GM23338 (cell line): ENCODE measurements around the gene KLHL36. TPM values are rescaled to one million over a fixed set of nuclear protein-coding genes. Genes with fewer than 3 reads are reported as not detected.

ENCODE experiments used
- ATAC-seq: fragments of 200-7000 bp; cut with Tn5 transposase; 3 replicates; pipeline ENCODE4 v1.9.1; 2020
- DNase-seq: peaks from one replicate; pipeline ENCODE4 v3.0.0-alpha.2; 2015; ENCODE audit warnings: low spot score
- H2AFZ ChIP-seq: fragments of 200-600 bp; sonication (generic); 2 replicates; pipeline ENCODE4 v1.8.0; 2016; ENCODE audit warnings: antibody characterized with exemption, mild to moderate bottlenecking, moderate library complexity
- H3F3A ChIP-seq: fragments of 200-600 bp; sonication (generic); replicated peaks from 2 replicates; pipeline ENCODE4 v1.8.0; 2017; ENCODE audit warnings: antibody characterized with exemption, mixed run types, low read depth
- H3K27ac ChIP-seq: fragments of 200-600 bp; sonication (generic); 2 replicates; pipeline ENCODE4 v1.6.1; 2016; ENCODE audit warnings: low read depth
- H3K27me3 ChIP-seq: fragments of 200-600 bp; sonication (generic); 2 replicates; pipeline ENCODE4 v1.8.0; 2016; ENCODE audit warnings: mild to moderate bottlenecking, mixed run types, moderate library complexity; ENCODE audit not compliant: insufficient read depth
- H3K36me3 ChIP-seq: fragments of 200-600 bp; sonication (generic); 2 replicates; pipeline ENCODE4 v1.8.0; 2016; ENCODE audit warnings: mild to moderate bottlenecking; ENCODE audit not compliant: insufficient read depth
- H3K4me1 ChIP-seq: fragments of 200-600 bp; sonication (generic); 2 replicates; pipeline ENCODE4 v1.8.0; 2016; ENCODE audit warnings: mild to moderate bottlenecking, moderate library complexity; ENCODE audit not compliant: insufficient read depth
- H3K4me2 ChIP-seq: fragments of 200-600 bp; sonication (generic); 2 replicates; pipeline ENCODE4 v1.7.1; 2017; ENCODE audit warnings: mixed run types
- H3K4me3 ChIP-seq: fragments of 200-600 bp; sonication (generic); 2 replicates; pipeline ENCODE4 v1.6.1; 2016; ENCODE audit warnings: mixed run types
- H3K79me2 ChIP-seq: fragments of 200-600 bp; sonication (generic); replicated peaks from 2 replicates; pipeline ENCODE4 v1.8.0; 2017; ENCODE audit warnings: mild to moderate bottlenecking; ENCODE audit not compliant: insufficient read depth
- H3K9me2 ChIP-seq: fragments of 200-600 bp; sonication (generic); 2 replicates; pipeline ENCODE4 v1.8.0; 2017; ENCODE audit not compliant: insufficient read depth
- H4K20me1 ChIP-seq: fragments of 200-600 bp; sonication (generic); replicated peaks from 2 replicates; pipeline ENCODE4 v1.8.0; 2017; ENCODE audit warnings: mild to moderate bottlenecking; ENCODE audit not compliant: insufficient read depth
- H3K27ac Mint-ChIP-seq: 2 replicates; pipeline ENCODE4 v1.8.0; 2020; ENCODE audit warnings: inconsistent platforms, mild to moderate bottlenecking, moderate library complexity, mixed read lengths
- H3K27me3 Mint-ChIP-seq: 3 replicates; pipeline ENCODE4 v1.8.0; 2022; ENCODE audit warnings: low read depth, mild to moderate bottlenecking, moderate library complexity, mixed read lengths, inconsistent platforms; ENCODE audit not compliant: insufficient read depth, poor library complexity
- H3K36me3 Mint-ChIP-seq: 3 replicates; pipeline ENCODE4 v1.8.0; 2021; ENCODE audit warnings: low read depth, mild to moderate bottlenecking, inconsistent platforms, moderate library complexity, mixed read lengths
- H3K4me1 Mint-ChIP-seq: 3 replicates; pipeline ENCODE4 v1.8.0; 2020; ENCODE audit warnings: mild to moderate bottlenecking, inconsistent platforms, mixed read lengths
- H3K4me3 Mint-ChIP-seq: 3 replicates; pipeline ENCODE4 v1.8.0; 2021; ENCODE audit warnings: moderate library complexity, mild to moderate bottlenecking, inconsistent platforms, mixed read lengths
- H3K9me3 Mint-ChIP-seq: 3 replicates; pipeline ENCODE4 v1.8.0; 2020; ENCODE audit warnings: moderate library complexity, mild to moderate bottlenecking, inconsistent platforms, mixed read lengths
- CREB1 ChIP-seq: fragments of 250-450 bp; sonication (Bioruptor Pico); IDR thresholded peaks from 2 replicates; pipeline ENCODE4 v1.5.0; 2020; ENCODE audit warnings: low read depth, mild to moderate bottlenecking, moderate library complexity
- EZH2 ChIP-seq: fragments of 200-600 bp; sonication (generic); IDR thresholded peaks from one replicate; pipeline ENCODE4 v1.8.0; 2017; ENCODE audit warnings: antibody characterized with exemption, mild to moderate bottlenecking, low read depth; ENCODE audit not compliant: unreplicated experiment
- EZH2phosphoT487 ChIP-seq: fragments of 200-600 bp; sonication (generic); IDR thresholded peaks from one replicate; pipeline ENCODE4 v1.8.1; 2018; ENCODE audit warnings: antibody characterized with exemption; ENCODE audit not compliant: unreplicated experiment
- JUNB ChIP-seq: IDR thresholded peaks from one replicate; pipeline ENCODE4 v1.6.1; 2016; ENCODE audit warnings: antibody characterized with exemption; ENCODE audit not compliant: unreplicated experiment
- NANOG ChIP-seq: IDR thresholded peaks from 2 replicates; pipeline ENCODE4 v1.6.1; 2016; ENCODE audit warnings: antibody characterized with exemption, borderline replicate concordance
- POLR2AphosphoS5 ChIP-seq: IDR thresholded peaks from 2 replicates; pipeline ENCODE4 v1.6.1; 2016; ENCODE audit warnings: antibody characterized with exemption, low read depth
- STAT1 ChIP-seq: IDR thresholded peaks from one replicate; pipeline ENCODE4 v1.6.1; 2016; ENCODE audit warnings: antibody characterized with exemption; ENCODE audit not compliant: unreplicated experiment
- ZNF114 ChIP-seq: fragments of 250-450 bp; sonication (Bioruptor Pico); IDR thresholded peaks from 2 replicates; pipeline ENCODE4 v1.5.0; 2020; ENCODE audit warnings: mild to moderate bottlenecking, moderate library complexity
- ZNF331 ChIP-seq: fragments of 250-450 bp; sonication (Bioruptor Pico); IDR thresholded peaks from 2 replicates; pipeline ENCODE4 v1.5.0; 2020; ENCODE audit warnings: low read depth, mild to moderate bottlenecking, moderate library complexity
- polyA plus RNA-seq: library from polyadenylated mRNA; unstranded; fragments of >200 nt; fragmentation: Nextera tagmentation; extraction: Ambion mirVana; gene quantifications from 2 replicates; pipeline ENCODE4 v1.2.1, GENCODE V29; 2016
- total RNA-seq: library from RNA; depleted of rRNA; stranded (reverse); fragments of >200 nt; shearing (Covaris generic); gene quantifications from 2 replicates; pipeline ENCODE4 v1.2.3, GENCODE V29; 2014
- TF ChIP-seq, protein P1 (sequence below): IDR thresholded peaks from one replicate; pipeline ENCODE4 v1.6.1; 2018; ENCODE audit warnings: antibody characterized with exemption; ENCODE audit not compliant: unreplicated experiment
- TF ChIP-seq, protein P2 (sequence below): IDR thresholded peaks from 2 replicates; pipeline ENCODE4 v1.6.1; 2016; ENCODE audit warnings: antibody characterized with exemption
- TF ChIP-seq, protein P3 (sequence below), 2 experiments: fragments of 200-600 bp in 1 of 2; sonication (generic) in 1 of 2; conservative IDR thresholded peaks; 2 replicates each; pipeline versions ENCODE4 v1.5.1 to v1.6.1; 2016 to 2017; ENCODE audit warnings: antibody characterized with exemption in 2 of 2, low read depth in 2 of 2, mild to moderate bottlenecking in 2 of 2, moderate library complexity in 1 of 2
- TF ChIP-seq, protein P4 (sequence below): fragments of 250-450 bp; sonication (Bioruptor Pico); IDR thresholded peaks from 2 replicates; pipeline ENCODE4 v1.5.0; 2020; ENCODE audit warnings: mild to moderate bottlenecking, moderate library complexity

Gene KLHL36
- total and polyA plus RNA-seq, 2 experiments from 2014 or later = 13.4 to 70.4 TPM

DNA sequence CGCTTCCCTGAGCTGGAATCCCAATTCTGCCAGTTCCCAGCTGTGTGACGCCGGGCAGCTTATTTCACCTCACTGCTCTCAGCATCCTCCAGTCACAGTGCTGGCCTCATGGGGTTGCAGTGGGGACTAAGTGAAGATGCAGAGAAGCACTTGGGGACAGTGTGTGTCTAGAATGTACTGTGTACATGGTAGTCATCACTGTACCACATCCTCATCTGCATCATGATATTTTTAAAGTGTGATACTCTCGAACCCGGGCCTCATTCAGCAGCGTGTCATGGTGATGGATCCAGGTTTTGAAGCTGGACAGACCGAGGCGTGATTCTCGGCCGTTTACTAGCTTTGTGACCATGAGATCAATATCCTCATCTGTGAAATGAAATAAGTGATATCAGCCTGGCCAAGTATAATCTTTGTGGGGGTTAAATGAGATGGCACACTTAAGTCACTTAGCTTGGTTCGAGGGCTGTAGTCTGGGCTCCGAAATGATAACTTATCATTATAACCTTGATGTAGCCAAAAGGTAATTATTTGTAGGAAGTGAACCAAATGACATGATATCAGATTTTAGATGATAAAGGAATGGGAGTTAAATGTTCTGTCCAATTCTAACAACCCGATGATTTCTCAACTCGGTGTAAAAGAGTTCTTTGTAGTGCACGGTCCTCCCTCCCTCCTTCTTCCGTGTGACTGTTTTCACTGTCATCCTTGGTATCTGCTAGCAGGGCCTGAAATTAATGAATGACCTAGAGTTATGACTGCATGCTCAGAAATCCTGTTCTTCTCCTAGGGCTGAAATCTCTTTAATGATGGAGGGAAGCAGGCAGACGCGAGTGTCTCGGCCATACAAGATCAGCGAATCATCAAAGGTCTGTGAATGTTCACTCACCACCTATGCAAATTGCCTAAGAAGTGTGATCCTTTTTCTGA lies 2.0 kb downstream of the KLHL36 start:
- ATAC-seq = no peak
- Mint-ChIP-seq H3K27ac (no peak overlapping the region), H3K36me3 (peaks cover 14% of the 10 kb centered on the region), H3K27me3 (peaks cover 8% of the 10 kb centered on the region), H3K9me3 (no peaks in the 10 kb centered on the region), H3K4me3 (peak overlapping the region; percentile 32; the same call in 2 of the 3 replicates), H3K4me1 (peaks cover 8% of the 10 kb centered on the region; the same call in 2 of the 3 replicates)
- Histone ChIP-seq H4K20me1 (no peaks in the 10 kb centered on the region; the same call in 1 of the 2 replicates), H3K4me1 (no peaks in the 10 kb centered on the region; the same call in 1 of the 2 replicates), H3K9me2 (no peaks in the 10 kb centered on the region), H3K27me3 (peaks cover 16% of the 10 kb centered on the region), H3F3A (peaks cover 8% of the 10 kb centered on the region), H3K4me2 (no peak overlapping the region), H3K27ac (no peak overlapping the region), H3K4me3 (no peak overlapping the region), H2AFZ (no peak overlapping the region), H3K36me3 (no peaks in the 10 kb centered on the region), H3K79me2 (no peaks in the 10 kb centered on the region)
- no peak for DNase-seq
- TF ChIP-seq ZNF114 (no peak), ZNF331 (CRISPR knock-in tag) (no peak), EZH2phosphoT487 (no peak), CREB1 (CRISPR knock-in tag) (no peak), POLR2AphosphoS5 (no peak), EZH2 (no peak), NANOG (no peak), JUNB (no peak), STAT1 (no peak)
- TF ChIP-seq, protein P1, sequence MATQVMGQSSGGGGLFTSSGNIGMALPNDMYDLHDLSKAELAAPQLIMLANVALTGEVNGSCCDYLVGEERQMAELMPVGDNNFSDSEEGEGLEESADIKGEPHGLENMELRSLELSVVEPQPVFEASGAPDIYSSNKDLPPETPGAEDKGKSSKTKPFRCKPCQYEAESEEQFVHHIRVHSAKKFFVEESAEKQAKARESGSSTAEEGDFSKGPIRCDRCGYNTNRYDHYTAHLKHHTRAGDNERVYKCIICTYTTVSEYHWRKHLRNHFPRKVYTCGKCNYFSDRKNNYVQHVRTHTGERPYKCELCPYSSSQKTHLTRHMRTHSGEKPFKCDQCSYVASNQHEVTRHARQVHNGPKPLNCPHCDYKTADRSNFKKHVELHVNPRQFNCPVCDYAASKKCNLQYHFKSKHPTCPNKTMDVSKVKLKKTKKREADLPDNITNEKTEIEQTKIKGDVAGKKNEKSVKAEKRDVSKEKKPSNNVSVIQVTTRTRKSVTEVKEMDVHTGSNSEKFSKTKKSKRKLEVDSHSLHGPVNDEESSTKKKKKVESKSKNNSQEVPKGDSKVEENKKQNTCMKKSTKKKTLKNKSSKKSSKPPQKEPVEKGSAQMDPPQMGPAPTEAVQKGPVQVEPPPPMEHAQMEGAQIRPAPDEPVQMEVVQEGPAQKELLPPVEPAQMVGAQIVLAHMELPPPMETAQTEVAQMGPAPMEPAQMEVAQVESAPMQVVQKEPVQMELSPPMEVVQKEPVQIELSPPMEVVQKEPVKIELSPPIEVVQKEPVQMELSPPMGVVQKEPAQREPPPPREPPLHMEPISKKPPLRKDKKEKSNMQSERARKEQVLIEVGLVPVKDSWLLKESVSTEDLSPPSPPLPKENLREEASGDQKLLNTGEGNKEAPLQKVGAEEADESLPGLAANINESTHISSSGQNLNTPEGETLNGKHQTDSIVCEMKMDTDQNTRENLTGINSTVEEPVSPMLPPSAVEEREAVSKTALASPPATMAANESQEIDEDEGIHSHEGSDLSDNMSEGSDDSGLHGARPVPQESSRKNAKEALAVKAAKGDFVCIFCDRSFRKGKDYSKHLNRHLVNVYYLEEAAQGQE = no peak
- TF ChIP-seq, protein P2, sequence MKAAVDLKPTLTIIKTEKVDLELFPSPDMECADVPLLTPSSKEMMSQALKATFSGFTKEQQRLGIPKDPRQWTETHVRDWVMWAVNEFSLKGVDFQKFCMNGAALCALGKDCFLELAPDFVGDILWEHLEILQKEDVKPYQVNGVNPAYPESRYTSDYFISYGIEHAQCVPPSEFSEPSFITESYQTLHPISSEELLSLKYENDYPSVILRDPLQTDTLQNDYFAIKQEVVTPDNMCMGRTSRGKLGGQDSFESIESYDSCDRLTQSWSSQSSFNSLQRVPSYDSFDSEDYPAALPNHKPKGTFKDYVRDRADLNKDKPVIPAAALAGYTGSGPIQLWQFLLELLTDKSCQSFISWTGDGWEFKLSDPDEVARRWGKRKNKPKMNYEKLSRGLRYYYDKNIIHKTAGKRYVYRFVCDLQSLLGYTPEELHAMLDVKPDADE = no peak
- TF ChIP-seq, protein P3, sequence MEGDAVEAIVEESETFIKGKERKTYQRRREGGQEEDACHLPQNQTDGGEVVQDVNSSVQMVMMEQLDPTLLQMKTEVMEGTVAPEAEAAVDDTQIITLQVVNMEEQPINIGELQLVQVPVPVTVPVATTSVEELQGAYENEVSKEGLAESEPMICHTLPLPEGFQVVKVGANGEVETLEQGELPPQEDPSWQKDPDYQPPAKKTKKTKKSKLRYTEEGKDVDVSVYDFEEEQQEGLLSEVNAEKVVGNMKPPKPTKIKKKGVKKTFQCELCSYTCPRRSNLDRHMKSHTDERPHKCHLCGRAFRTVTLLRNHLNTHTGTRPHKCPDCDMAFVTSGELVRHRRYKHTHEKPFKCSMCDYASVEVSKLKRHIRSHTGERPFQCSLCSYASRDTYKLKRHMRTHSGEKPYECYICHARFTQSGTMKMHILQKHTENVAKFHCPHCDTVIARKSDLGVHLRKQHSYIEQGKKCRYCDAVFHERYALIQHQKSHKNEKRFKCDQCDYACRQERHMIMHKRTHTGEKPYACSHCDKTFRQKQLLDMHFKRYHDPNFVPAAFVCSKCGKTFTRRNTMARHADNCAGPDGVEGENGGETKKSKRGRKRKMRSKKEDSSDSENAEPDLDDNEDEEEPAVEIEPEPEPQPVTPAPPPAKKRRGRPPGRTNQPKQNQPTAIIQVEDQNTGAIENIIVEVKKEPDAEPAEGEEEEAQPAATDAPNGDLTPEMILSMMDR (conservative IDR thresholded peaks at IDR 0.05; ENCODE audit: low read depth in 2 of 2) = no peak
- TF ChIP-seq, protein P4, sequence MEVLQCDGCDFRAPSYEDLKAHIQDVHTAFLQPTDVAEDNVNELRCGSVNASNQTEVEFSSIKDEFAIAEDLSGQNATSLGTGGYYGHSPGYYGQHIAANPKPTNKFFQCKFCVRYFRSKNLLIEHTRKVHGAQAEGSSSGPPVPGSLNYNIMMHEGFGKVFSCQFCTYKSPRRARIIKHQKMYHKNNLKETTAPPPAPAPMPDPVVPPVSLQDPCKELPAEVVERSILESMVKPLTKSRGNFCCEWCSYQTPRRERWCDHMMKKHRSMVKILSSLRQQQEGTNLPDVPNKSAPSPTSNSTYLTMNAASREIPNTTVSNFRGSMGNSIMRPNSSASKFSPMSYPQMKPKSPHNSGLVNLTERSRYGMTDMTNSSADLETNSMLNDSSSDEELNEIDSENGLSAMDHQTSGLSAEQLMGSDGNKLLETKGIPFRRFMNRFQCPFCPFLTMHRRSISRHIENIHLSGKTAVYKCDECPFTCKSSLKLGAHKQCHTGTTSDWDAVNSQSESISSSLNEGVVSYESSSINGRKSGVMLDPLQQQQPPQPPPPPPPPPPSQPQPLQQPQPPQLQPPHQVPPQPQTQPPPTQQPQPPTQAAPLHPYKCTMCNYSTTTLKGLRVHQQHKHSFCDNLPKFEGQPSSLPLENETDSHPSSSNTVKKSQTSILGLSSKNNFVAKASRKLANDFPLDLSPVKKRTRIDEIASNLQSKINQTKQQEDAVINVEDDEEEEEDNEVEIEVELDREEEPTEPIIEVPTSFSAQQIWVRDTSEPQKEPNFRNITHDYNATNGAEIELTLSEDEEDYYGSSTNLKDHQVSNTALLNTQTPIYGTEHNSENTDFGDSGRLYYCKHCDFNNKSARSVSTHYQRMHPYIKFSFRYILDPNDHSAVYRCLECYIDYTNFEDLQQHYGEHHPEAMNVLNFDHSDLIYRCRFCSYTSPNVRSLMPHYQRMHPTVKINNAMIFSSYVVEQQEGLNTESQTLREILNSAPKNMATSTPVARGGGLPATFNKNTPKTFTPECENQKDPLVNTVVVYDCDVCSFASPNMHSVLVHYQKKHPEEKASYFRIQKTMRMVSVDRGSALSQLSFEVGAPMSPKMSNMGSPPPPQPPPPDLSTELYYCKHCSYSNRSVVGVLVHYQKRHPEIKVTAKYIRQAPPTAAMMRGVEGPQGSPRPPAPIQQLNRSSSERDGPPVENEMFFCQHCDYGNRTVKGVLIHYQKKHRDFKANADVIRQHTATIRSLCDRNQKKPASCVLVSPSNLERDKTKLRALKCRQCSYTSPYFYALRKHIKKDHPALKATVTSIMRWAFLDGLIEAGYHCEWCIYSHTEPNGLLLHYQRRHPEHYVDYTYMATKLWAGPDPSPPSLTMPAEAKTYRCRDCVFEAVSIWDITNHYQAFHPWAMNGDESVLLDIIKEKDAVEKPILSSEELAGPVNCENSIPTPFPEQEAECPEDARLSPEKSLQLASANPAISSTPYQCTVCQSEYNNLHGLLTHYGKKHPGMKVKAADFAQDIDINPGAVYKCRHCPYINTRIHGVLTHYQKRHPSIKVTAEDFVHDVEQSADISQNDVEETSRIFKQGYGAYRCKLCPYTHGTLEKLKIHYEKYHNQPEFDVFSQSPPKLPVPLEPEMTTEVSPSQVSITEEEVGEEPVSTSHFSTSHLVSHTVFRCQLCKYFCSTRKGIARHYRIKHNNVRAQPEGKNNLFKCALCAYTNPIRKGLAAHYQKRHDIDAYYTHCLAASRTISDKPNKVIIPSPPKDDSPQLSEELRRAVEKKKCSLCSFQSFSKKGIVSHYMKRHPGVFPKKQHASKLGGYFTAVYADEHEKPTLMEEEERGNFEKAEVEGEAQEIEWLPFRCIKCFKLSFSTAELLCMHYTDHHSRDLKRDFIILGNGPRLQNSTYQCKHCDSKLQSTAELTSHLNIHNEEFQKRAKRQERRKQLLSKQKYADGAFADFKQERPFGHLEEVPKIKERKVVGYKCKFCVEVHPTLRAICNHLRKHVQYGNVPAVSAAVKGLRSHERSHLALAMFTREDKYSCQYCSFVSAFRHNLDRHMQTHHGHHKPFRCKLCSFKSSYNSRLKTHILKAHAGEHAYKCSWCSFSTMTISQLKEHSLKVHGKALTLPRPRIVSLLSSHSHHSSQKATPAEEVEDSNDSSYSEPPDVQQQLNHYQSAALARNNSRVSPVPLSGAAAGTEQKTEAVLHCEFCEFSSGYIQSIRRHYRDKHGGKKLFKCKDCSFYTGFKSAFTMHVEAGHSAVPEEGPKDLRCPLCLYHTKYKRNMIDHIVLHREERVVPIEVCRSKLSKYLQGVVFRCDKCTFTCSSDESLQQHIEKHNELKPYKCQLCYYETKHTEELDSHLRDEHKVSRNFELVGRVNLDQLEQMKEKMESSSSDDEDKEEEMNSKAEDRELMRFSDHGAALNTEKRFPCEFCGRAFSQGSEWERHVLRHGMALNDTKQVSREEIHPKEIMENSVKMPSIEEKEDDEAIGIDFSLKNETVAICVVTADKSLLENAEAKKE (CRISPR knock-in tag) = no peak
